ENCODE data around the gene SDK1.

- TF ChIP-seq CTCF (conservative IDR thresholded peaks at IDR 0.05; ENCODE audit: low read depth in 2 of 2) (peak; percentile 21 to 31; a peak in 3 of 4 replicates), POLR2AphosphoS5 (IDR thresholded peaks at IDR 0.05; ENCODE audit: low read depth) (no peak), ZNF114 (CRISPR knock-in tag; IDR thresholded peaks at IDR 0.05) (no peak), REST (IDR thresholded peaks at IDR 0.05; ENCODE audit: unreplicated experiment) (no peak), EZH2phosphoT487 (IDR thresholded peaks at IDR 0.05; ENCODE audit: unreplicated experiment) (no peak), EZH2 (IDR thresholded peaks at IDR 0.05; ENCODE audit: low read depth, unreplicated experiment) (no peak), JUNB (IDR thresholded peaks at IDR 0.05; ENCODE audit: unreplicated experiment) (no peak), CREB1 (CRISPR knock-in tag; IDR thresholded peaks at IDR 0.05; ENCODE audit: low read depth) (no peak)
Measured at GRCh38 chr7:3430588-3430987, 129.5 kb downstream of the SDK1 start.

All from GM23338 (cell line).